Effector memory CD4-positive, alpha-beta T cell (primary cell): ENCODE measurements around the gene HSP90B1.
A peak's percentile ranks its signal among the peaks of the same experiment; 100 is the strongest.

Experiments used
- DNase-seq, 3 donors: peaks; one replicate each; pipeline ENCODE4 v3.0.0-alpha.2; 2020
- H3K27ac ChIP-seq: 2 replicates; pipeline ENCODE4 v1.7.0; 2013; ENCODE audit warnings: mild to moderate bottlenecking, low read length, moderate library complexity; ENCODE audit not compliant: insufficient read depth, poor library complexity, severe bottlenecking
- H3K27me3 ChIP-seq: replicated peaks from 2 replicates; pipeline ENCODE4 v1.7.0; 2013; ENCODE audit warnings: mild to moderate bottlenecking, low read length; ENCODE audit not compliant: insufficient read depth, control insufficient read depth, poor library complexity, severe bottlenecking
- H3K36me3 ChIP-seq: 2 replicates; pipeline ENCODE4 v1.7.0; 2013; ENCODE audit warnings: mild to moderate bottlenecking, low read length, moderate library complexity; ENCODE audit not compliant: control insufficient read depth, insufficient read depth
- H3K4me1 ChIP-seq: 2 replicates; pipeline ENCODE4 v1.7.0; 2013; ENCODE audit warnings: low read length, mild to moderate bottlenecking; ENCODE audit not compliant: control insufficient read depth, insufficient read depth, poor library complexity, severe bottlenecking
- H3K4me3 ChIP-seq: 2 replicates; pipeline ENCODE4 v1.7.0; 2013; ENCODE audit warnings: low read length, low read depth, mild to moderate bottlenecking; ENCODE audit not compliant: insufficient read depth, poor library complexity, severe bottlenecking
- H3K9me3 ChIP-seq: 2 replicates; pipeline ENCODE4 v1.7.0; 2013; ENCODE audit warnings: mild to moderate bottlenecking, low read length, moderate library complexity; ENCODE audit not compliant: control insufficient read depth
- total RNA-seq, 3 donors: gene quantifications; one replicate each; lab custom pipeline; 2026; lab: John Stamatoyannopoulos, UW

The HSP90B1 gene
- total RNA-seq = 427 to 706 (median 429) reads per million in 3 donors

DNA sequence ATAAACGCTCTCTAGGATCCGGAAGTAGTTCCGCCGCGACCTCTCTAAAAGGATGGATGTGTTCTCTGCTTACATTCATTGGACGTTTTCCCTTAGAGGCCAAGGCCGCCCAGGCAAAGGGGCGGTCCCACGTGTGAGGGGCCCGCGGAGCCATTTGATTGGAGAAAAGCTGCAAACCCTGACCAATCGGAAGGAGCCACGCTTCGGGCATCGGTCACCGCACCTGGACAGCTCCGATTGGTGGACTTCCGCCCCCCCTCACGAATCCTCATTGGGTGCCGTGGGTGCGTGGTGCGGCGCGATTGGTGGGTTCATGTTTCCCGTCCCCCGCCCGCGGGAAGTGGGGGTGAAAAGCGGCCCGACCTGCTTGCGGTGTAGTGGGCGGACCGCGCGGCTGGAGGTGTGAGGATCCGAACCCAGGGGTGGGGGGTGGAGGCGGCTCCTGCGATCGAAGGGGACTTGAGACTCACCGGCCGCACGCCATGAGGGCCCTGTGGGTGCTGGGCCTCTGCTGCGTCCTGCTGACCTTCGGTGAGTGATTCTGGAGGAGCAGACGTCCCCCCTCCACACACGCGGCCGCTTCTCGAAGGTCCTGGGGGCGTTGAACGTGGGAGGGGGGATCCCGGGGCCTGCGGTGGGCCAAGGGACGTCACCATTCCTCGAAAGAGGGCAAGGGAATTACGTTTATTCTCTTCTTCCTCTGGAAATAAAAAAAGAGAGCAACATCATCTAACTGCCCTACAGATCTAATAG is at the start of gene HSP90B1:
TSS of gene HSP90B1 (plus strand) at position 377 of the 753 bp plus-strand sequence. CDS start at position 483, 106 bp downstream.
- no peaks in the 10 kb centered on the region for H3K9me3 ChIP-seq
- peak within 1 kb of the TSS; percentile 78 for H3K4me3 ChIP-seq
- no peaks in the 10 kb centered on the region for H3K27me3 ChIP-seq
- H3K27ac ChIP-seq = peak within 1 kb of the TSS; percentile 100
- H3K4me1 ChIP-seq = peaks cover 32% of the 10 kb centered on the region
- peak; percentile 99 to 100 (median 99) for DNase-seq
- H3K36me3 ChIP-seq = peaks cover 28% of the 10 kb centered on the region

DNA sequence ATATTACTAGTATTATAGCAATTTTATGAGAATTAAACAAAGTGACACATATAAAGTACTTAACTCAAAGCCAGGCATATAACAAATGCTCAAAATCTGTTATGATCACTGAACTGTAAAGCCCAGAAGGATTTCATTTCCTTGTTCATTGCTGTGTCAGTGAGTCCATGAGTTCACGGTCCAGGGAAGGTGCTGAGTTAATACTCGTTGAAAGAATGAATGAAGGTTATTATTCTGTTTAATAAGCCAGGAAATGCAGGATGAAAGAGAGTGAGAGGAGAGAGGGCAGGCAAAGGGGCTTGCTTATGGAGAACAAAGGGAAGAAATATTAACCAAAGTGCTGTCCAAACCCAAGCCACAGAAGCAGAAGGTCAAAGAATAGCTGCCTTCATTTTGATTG is 48.9 kb upstream of the HSP90B1 start:
- Histone ChIP-seq H3K36me3 (no peaks in the 10 kb centered on the region), H3K27me3 (no peaks in the 10 kb centered on the region), H3K4me3 (no peak overlapping the region), H3K9me3 (no peaks in the 10 kb centered on the region), H3K27ac (no peak overlapping the region), H3K4me1 (peaks cover 4% of the 10 kb centered on the region)
- no peak for DNase-seq

DNA sequence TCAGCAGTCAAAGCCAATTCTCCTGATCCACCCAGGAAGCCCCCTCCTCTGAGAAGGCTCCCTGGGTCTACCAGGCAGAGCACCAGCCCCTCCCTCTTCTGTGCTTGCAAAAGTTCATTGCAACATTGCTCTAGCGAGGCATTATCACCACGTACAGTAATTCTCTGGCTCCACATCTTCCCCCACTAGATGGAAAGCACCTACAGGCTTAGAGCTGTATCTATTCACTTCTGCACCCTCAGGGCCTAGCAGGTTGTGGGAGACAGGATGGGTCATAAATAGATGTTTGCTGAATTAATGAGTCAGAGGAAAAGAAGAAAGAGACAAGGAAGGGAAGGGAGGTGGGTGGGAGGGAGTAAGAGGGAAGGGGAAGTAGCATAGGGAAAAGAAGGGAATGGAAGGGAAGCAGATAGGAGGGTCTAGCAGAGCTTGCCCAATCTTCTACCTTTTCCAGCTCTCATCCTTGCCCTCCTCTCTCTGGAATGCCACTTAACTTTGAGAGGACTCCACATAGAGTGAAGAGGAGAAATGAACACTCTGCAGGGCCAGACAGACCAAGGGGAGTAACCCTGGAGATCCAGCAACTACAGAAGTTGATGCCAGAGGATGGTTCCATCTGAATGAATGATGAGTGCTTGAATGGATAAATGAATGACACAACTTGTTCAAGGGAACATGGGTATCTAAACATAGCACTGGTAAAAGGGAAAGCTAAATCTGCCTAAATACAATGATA is 47.2 kb upstream of the HSP90B1 start:
- Histone ChIP-seq H3K4me1 (peaks cover 2% of the 10 kb centered on the region), H3K9me3 (no peaks in the 10 kb centered on the region), H3K4me3 (no peak overlapping the region), H3K27me3 (no peaks in the 10 kb centered on the region), H3K27ac (no peak overlapping the region), H3K36me3 (no peaks in the 10 kb centered on the region)
- no peak for DNase-seq

DNA sequence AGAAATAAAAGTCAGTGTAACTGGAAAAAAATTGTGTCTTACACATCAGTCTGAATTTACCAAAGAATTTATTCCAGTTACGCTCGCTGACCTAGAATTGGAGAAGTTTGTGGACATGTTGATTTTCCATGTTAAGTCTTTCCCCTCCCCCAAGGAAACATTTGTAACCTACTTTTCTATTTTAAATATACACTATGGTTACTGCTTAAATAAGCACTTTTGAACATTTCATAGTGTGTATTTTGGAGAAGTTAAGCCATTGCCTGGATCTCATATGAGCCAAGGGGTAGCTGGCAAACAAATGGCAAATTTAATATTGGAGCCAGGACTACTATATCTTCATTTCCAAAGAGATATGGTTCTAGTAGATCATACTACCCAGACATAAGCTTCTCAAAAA is 46.3 kb upstream of the HSP90B1 start:
- Histone ChIP-seq H3K36me3 (no peaks in the 10 kb centered on the region), H3K4me1 (no peaks in the 10 kb centered on the region), H3K9me3 (no peaks in the 10 kb centered on the region), H3K27ac (no peak overlapping the region), H3K27me3 (no peaks in the 10 kb centered on the region), H3K4me3 (no peak overlapping the region)
- no peak for DNase-seq

DNA sequence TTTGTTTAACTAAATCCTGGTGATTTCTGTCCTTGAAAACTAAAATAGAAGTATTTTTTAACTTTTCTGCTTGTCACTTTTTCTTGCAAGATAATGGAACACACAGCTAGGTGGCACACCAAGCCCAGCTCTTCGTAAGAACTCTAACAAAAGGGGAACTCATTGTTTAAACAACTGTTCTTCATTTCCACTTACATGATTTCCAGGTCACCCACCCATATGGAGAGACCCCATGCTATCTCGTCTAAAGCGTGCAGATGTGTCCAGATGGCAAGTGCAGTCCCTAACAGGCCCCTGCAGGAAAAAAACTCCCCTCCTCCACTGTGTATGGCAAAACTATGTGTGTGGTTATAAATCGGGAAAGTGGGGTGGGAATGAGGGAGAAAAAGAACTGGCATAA is 45.9 kb upstream of the HSP90B1 start:
- DNase-seq = no peak
- Histone ChIP-seq H3K27me3 (no peaks in the 10 kb centered on the region), H3K36me3 (no peaks in the 10 kb centered on the region), H3K9me3 (no peaks in the 10 kb centered on the region), H3K27ac (no peak overlapping the region), H3K4me1 (no peaks in the 10 kb centered on the region), H3K4me3 (no peak overlapping the region)

DNA sequence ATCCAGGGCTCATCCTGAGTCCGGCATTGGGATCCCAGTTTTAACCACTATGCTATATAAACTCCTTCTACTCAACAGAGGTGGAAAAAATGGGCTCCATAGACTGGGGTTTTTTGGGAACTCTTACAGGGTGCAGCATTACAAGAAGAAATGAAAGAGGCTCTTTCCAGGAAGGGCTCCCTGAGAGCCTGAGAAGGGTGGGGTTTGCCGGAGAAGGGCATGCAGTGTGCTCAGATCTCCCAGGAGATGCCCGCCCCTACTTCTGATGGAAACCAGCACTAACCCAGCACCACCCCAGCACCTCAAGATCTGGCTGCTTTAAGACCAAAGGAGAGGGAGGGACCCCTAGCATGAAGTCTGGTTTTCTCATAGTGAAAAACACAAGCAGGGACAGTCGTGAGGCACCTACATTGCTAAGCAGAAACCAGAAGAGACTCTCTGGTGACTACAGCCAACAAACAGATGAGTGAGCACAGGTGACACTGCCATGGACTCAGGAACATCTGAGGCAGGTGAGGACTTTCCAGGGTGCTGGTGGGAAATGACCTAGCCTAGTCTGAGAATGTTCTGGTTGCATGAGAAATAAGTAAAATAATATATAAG is 43.9 kb upstream of the HSP90B1 start:
- DNase-seq = no peak
- H3K9me3 ChIP-seq = no peaks in the 10 kb centered on the region
- no peak overlapping the region for H3K4me3 ChIP-seq
- H3K27me3 ChIP-seq = no peaks in the 10 kb centered on the region
- no peak overlapping the region for H3K27ac ChIP-seq
- no peaks in the 10 kb centered on the region for H3K4me1 ChIP-seq
- no peaks in the 10 kb centered on the region for H3K36me3 ChIP-seq

DNA sequence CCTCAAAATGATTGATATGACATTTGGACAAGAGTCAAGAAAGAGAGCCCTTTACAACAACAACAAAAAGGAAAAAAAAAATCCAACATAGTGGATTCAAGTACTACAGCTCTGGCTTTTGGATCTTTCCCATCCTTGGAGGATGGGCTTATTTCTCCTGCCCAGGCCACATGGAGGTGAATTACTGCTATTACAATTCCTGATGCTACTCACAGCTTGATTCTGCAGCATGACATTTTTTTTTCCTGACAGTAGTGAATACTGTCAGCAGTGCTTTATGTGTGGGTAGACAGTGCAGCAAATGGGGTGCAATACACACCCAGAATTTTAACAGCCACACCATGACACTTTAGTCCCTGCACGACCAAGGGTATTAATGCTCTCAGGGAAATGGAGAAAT is 42.5 kb upstream of the HSP90B1 start:
- Histone ChIP-seq H3K9me3 (no peaks in the 10 kb centered on the region), H3K36me3 (no peaks in the 10 kb centered on the region), H3K27me3 (no peaks in the 10 kb centered on the region), H3K4me3 (no peak overlapping the region), H3K4me1 (no peaks in the 10 kb centered on the region), H3K27ac (no peak overlapping the region)
- no peak for DNase-seq

DNA sequence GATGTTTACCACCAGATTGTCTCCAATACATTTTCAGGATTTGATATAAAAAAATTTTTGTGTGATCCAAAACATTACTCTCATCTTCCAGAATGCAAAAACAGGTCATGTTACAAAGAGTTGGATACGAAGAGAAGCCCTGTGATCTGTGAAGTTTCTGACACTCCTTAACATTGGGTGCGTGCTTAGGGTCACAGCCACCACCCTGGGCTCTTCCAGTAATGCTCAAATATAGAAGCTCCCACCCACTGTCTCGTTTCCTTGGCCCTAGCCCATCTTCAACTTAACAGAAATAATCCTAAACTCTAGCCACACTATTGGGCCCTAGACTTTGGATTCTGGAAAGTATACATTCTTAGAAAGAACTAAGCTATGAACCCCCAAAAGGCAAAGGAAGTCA is 32.9 kb upstream of the HSP90B1 start:
- H3K4me1 ChIP-seq = peaks cover 18% of the 10 kb centered on the region
- no peaks in the 10 kb centered on the region for H3K36me3 ChIP-seq
- DNase-seq = no peak
- H3K27ac ChIP-seq = no peak overlapping the region
- H3K9me3 ChIP-seq = no peaks in the 10 kb centered on the region
- H3K27me3 ChIP-seq = no peaks in the 10 kb centered on the region
- H3K4me3 ChIP-seq = no peak overlapping the region

DNA sequence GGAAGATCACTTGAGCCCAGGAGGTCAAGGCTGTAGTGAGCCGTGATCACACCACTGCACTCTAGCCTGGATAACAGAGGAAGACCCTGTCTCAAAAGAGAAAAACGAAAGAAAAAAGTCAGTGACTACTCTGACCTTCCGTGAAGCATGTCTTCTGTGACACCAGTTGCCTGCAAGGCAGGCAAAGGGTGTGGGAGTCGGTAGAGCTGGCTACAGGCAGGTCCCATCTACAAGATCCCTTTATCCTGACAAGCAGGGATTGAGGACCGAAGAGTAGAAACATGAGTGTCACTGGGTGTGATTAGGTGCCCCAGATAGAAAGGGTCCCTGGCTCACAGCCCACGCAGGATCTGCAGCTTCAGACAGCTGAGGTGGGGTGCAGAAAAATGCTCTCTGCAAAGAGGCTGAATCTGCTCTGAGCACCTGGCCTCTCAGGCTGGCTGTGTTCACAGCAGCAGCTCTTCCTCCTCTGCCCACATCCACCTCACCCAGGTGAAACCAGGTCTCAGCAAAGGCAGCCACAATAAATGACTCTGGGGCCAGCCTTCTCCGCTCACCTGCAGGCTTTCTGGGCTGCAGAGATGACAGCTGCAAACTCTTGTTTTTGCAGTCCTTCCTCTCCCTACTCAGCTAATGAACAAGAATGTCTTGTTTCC is 28.6 kb upstream of the HSP90B1 start:
- H3K9me3 ChIP-seq = no peaks in the 10 kb centered on the region
- H3K4me3 ChIP-seq = no peak overlapping the region
- H3K27ac ChIP-seq = peak overlapping the region; percentile 46
- peak; percentile 9 to 25 (median 21) for DNase-seq
- no peaks in the 10 kb centered on the region for H3K27me3 ChIP-seq
- peaks cover 21% of the 10 kb centered on the region for H3K4me1 ChIP-seq
- no peaks in the 10 kb centered on the region for H3K36me3 ChIP-seq
